AG04449 (cell line): ENCODE results near the gene SIRT2.
"Not testable (repeated sequence)": the region's sequence is repeated elsewhere in the genome, so short reads cannot be mapped to it uniquely, and the experiment has no call there.

ENCODE experiments used
- CTCF ChIA-PET: fragments of 350-600 bp; formaldehyde crosslinking; extraction: SDS; loops from one replicate; lab custom pipeline; 2021; ENCODE audit warnings: antibody characterized with exemption; lab: Yijun Ruan, JAX
- POLR2A ChIA-PET: fragments of 400-600, 350-600 bp; formaldehyde crosslinking; extraction: SDS; loops from one replicate; lab custom pipeline; 2020; ENCODE audit warnings: antibody characterized with exemption, inconsistent platforms; lab: Yijun Ruan, JAX
- DNase-seq: peaks from one replicate; pipeline ENCODE4 v3.0.0-alpha.2; 2010; ENCODE audit warnings: low read depth, low spot score
- H3K4me3 ChIP-seq: 2 replicates; pipeline ENCODE4 v1.5.1; 2011; ENCODE audit warnings: low read depth, mild to moderate bottlenecking, control low read depth, low read length
- TF ChIP-seq, protein P1 (sequence below): IDR thresholded peaks from one replicate; pipeline ENCODE4 v1.5.1; 2011; ENCODE audit warnings: mild to moderate bottlenecking, moderate library complexity, low read length, control low read depth, inconsistent platforms; ENCODE audit not compliant: insufficient read depth; ENCODE audit errors: missing control alignments

The SIRT2 gene

DNA sequence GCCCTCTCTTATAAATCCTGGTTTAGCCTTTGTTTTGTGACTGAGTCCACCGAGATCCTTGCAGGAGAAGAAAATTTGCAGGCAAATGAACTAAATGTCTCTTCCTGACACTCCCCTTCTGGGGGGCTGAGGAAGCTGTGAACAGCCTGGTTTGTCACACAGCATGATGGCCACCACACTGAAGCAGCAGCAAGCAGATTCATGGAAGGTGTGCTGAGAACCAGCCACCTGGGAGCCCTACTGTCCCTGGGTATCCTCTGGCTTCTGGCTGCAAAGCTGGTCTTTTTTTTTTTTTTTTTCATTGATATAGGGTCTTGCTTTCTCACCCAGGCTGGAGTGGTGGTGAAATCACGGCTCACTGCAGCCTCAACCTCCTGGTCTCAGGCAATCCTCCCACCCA is 42.6 kb upstream of the SIRT2 start:
- no peak overlapping the region for H3K4me3 ChIP-seq
- CTCF ChIA-PET: interaction anchor here (2.6 to 5.8 kb wide), 2 partner anchors 11 kb away, joined by 7 to 32 read pairs; partner anchors contain the start of genes MRPS12 and SARS2
- TF ChIP-seq, protein P1, sequence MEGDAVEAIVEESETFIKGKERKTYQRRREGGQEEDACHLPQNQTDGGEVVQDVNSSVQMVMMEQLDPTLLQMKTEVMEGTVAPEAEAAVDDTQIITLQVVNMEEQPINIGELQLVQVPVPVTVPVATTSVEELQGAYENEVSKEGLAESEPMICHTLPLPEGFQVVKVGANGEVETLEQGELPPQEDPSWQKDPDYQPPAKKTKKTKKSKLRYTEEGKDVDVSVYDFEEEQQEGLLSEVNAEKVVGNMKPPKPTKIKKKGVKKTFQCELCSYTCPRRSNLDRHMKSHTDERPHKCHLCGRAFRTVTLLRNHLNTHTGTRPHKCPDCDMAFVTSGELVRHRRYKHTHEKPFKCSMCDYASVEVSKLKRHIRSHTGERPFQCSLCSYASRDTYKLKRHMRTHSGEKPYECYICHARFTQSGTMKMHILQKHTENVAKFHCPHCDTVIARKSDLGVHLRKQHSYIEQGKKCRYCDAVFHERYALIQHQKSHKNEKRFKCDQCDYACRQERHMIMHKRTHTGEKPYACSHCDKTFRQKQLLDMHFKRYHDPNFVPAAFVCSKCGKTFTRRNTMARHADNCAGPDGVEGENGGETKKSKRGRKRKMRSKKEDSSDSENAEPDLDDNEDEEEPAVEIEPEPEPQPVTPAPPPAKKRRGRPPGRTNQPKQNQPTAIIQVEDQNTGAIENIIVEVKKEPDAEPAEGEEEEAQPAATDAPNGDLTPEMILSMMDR: no peak
- no peak for DNase-seq
- POLR2A ChIA-PET: no interaction called here

DNA sequence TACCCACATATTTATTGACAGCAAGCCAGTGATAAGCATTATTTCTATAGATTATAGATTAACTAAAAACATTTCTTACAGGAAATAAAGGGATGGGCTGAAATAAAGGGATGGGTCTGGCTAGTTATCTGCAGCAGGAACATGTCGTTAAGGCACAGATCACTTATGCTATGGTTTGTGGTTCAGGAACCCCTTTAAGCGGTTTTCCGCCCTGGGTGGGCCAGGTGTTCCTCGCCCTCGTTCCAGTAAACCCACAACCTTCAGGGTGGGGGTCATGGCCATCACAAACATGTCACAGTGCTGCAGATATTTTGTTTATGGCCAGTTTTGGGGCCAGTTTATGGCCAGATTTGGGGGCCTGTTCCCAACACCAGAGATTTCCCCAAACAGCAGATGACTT is 42.0 kb upstream of the SIRT2 start:
- H3K4me3 ChIP-seq, DNase-seq, POLR2A ChIA-PET: not testable (repeated sequence)
- CTCF ChIA-PET: interaction anchor here (2.6 to 5.8 kb wide), 2 partner anchors 11 to 12 kb away, joined by 7 to 32 read pairs; partner anchors contain the start of genes MRPS12 and SARS2

DNA sequence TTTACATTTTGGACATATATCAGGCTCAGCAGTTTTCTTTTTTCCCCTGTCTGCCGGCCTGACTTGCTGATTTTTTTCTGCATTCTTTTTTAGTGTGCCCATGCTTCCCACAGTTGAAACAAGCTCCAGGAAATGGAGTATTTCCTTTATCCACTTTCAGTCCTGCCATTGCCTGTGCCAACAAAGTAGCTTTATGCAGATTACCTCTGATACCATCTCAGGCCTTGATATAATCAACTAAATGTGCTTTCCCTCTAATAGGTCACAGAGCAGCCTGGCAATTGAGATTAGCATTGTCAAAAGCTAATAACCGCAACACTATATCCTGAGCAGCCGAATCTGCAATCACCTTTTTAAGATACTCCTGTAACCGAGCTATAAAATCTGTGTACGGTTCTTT is 40.5 kb upstream of the SIRT2 start:
- TF ChIP-seq, protein P1: no peak
- ChIA-PET POLR2A (no interaction called here), CTCF (interaction anchor here (1.4 to 5.8 kb wide), 3 partner anchors 9 to 36 kb away, joined by 4 to 32 read pairs (median 7); partner anchors contain the start of genes FBXO17, MRPS12 and SARS2)
- H3K4me3 ChIP-seq: no peak overlapping the region
- no peak for DNase-seq

DNA sequence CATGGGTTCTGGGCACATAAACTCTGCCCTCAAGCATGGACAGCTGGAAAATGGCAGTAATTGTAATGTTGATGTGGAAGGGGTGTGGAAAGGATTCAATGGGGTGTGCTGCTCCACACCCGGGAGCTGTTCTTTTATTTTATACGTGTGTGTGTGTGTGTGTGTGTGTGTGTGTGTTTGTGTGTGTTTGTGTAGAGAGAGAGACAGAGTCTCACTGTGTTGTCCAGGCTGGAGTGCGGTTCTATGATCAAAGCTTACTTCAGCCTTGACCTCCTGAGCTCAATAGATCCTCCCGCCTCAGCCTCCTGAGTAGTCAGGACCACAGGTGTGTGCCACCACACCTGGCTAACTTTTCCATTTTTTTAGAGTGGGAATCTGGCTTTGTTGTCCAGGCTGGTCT is 34.1 kb upstream of the SIRT2 start:
- no peak for DNase-seq
- CTCF ChIA-PET: interaction anchor here (0.6 to 5.3 kb wide), 15 partner anchors 12 to 530 kb away, joined by 3 to 50 read pairs (median 3); partner anchors contain the start of gene FAM98C
- TF ChIP-seq, protein P1: no peak
- H3K4me3 ChIP-seq: no peak overlapping the region
- POLR2A ChIA-PET: interaction anchor here (0.6 kb wide), 1 partner anchor 299 kb away, joined by 4 read pairs; no protein-coding TSS in a partner anchor

DNA sequence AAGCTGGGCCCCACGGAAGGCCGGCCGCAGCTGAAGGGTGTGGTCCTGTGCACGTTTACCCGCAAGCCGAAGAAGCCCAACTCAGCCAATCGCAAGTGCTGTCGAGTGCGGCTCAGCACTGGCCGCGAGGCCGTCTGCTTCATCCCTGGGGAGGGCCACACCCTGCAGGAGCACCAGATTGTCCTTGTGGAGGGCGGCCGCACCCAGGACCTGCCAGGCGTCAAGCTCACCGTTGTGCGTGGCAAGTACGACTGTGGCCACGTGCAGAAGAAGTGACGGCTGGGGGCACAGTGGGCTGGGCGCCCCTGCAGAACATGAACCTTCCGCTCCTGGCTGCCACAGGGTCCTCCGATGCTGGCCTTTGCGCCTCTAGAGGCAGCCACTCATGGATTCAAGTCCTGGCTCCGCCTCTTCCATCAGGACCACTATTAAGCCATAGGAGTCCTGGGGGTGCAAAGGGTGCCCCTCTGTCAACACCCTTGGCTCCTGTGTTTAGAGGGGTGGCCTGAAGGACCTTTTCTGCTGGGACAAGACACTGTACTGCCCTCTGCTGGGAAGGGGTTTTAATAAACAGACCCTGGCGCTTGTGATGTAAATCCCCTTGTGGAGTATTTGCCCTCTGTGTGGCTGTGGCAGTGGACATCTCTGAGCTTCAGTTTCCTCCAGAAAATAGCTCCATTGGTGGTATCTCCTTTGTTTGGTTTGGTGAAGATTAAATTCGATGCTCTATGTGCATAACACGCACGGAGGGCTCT is 33.2 kb upstream of the SIRT2 start:
- CTCF ChIA-PET: interaction anchor here (0.6 to 6.8 kb wide), 20 partner anchors 7 to 529 kb away, joined by 3 to 53 read pairs (median 4); partner anchors contain the start of genes FAM98C, NFKBIB and SIRT2

DNA sequence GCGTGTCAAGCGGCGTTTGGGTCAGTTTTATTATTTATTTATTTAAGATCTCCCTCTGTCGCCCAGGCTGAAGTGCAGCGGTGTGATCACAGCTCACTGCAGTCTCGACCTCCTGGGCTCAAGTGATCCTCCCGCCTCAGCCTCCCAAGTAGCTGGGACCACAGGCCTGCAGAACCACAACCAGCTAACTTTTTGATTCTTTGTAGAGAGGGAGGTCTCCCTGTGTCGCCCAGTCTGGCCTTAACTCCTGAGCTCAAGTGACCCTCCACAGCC is 32.0 kb upstream of the SIRT2 start:
- no peak for DNase-seq
- peak overlapping the region; percentile 97 for H3K4me3 ChIP-seq
- ChIA-PET CTCF (interaction anchor here (1.3 to 6.8 kb wide), 11 partner anchors 8 to 528 kb away, joined by 3 to 53 read pairs (median 6); partner anchors contain the start of genes FAM98C, NFKBIB, SAMD4B and SIRT2), POLR2A (no interaction called here)
- TF ChIP-seq, protein P1: no peak

More for the DNA sequence above, 33.2 kb upstream of the SIRT2 start:
- H3K4me3 ChIP-seq: no peak overlapping the region
- POLR2A ChIA-PET: no interaction called here
- DNase-seq: no peak
- TF ChIP-seq, protein P1: peak; percentile 24
